ENCODE results near the gene ZNF217. TPM values are rescaled to one million over a fixed set of nuclear protein-coding genes. Genes with fewer than 3 reads are reported as not detected.
A peak's percentile ranks its signal among the peaks of the same experiment; 100 is the strongest.

The ZNF217 gene
- total and polyA plus RNA-seq, 9 of the 15 experiments (the other 6 are each of a cell fraction or from before 2014, with no cell fraction given), result 3.0 to 41.8 (median 16.8) TPM

GRCh38 chr20:53636540-53637097 is 43.0 kb upstream of the ZNF217 start (continued):
- TF ChIP-seq BACH1 (tag; IDR thresholded peaks at IDR 0.05), result 0 out of 2 replicates have a peak, but pooled peaks have one; percentile 29
- no peak for TF ChIP-seq ZBTB34 (CRISPR knock-in tag; IDR thresholded peaks at IDR 0.05)
- peak; percentile 88 for TF ChIP-seq ZNF512 (tag; IDR thresholded peaks at IDR 0.05)
- 0 out of 2 replicates have a peak, but pooled peaks have one; percentile 15 for TF ChIP-seq LARP7 (IDR thresholded peaks at IDR 0.05)
- peak; percentile 75; the same call in 1 of the 2 replicates for TF ChIP-seq ZBTB26 (CRISPR knock-in tag; IDR thresholded peaks at IDR 0.05)
- peak in 1 of 3 experiments; percentile 86; a peak in 1 of 6 replicates for TF ChIP-seq ZBTB11 (CRISPR knock-in tag; IDR thresholded peaks at IDR 0.05)
- no peak for TF ChIP-seq BRD4 (IDR thresholded peaks at IDR 0.05)
- TF ChIP-seq BCLAF1 (IDR thresholded peaks at IDR 0.05; ENCODE audit: borderline replicate concordance in 1 of 2, control insufficient read depth in 1 of 2, low read depth in 2 of 2, low read length in 1 of 2), result peak in 1 of 2 experiments; percentile 80; a peak in 2 of 4 replicates
- peak; percentile 29; the same call in 1 of the 2 replicates for TF ChIP-seq DPF2 (IDR thresholded peaks at IDR 0.05)
- no peak for TF ChIP-seq FOXP1 (CRISPR knock-in tag; IDR thresholded peaks at IDR 0.05)
- TF ChIP-seq EWSR1 (IDR thresholded peaks at IDR 0.05; ENCODE audit: borderline replicate concordance, low read depth, partially characterized antibody), result peak; percentile 82
- TF ChIP-seq EHMT2 (IDR thresholded peaks at IDR 0.05), result peak; percentile 45; the same call in 1 of the 2 replicates
- no peak for TF ChIP-seq POU5F1 (IDR thresholded peaks at IDR 0.05; ENCODE audit: borderline replicate concordance, low read depth, low read length, partially characterized antibody)
- no peak for TF ChIP-seq GABPB1 (CRISPR knock-in tag; IDR thresholded peaks at IDR 0.05)
- no peak for TF ChIP-seq PYGO2 (tag; IDR thresholded peaks at IDR 0.05)
- TF ChIP-seq PHB (CRISPR knock-in tag; IDR thresholded peaks at IDR 0.05), result no peak
